GM18507 (cell line): Measurements from ENCODE around the gene POU5F1.
A peak's percentile ranks its signal among the peaks of the same experiment; 100 is the strongest.
"Not testable (repeated sequence)": the region's sequence is repeated elsewhere in the genome, so short reads cannot be mapped to it uniquely, and the experiment has no call there.

Experiments used
- DNase-seq: peaks from one replicate; pipeline ENCODE4 v3.0.0; 2011; ENCODE audit warnings: low read depth; ENCODE audit not compliant: insufficient read length; ENCODE audit errors: extremely low spot score
- FAIRE-seq: peaks from 2 replicates; lab custom pipeline; 2011; peaks lifted over from hg19 to GRCh38; lab: Jason Lieb, UNC

POU5F1 gene

GRCh38 chr6:31169858-31170599 lies 453 bp downstream of the POU5F1 start:
- FAIRE-seq, DNase-seq: not testable (repeated sequence)

- FAIRE-seq = no peak
- DNase-seq = no peak
Observed at GRCh38 chr6:31169123-31169857, 1.2 kb downstream of the POU5F1 start.

- no peak for FAIRE-seq
- DNase-seq = no peak
Observed at GRCh38 chr6:31168606-31169005, 1.9 kb downstream of the POU5F1 start.

- DNase-seq (no peak), FAIRE-seq (no peak)
Observed at GRCh38 chr6:31165986-31166385, 4.5 kb downstream of the POU5F1 start.

GRCh38 chr6:31165064-31165832 lies 5.2 kb downstream of the POU5F1 start:
- not testable (repeated sequence) for DNase-seq
- FAIRE-seq = peak; percentile 74

- not testable (repeated sequence) for DNase-seq, FAIRE-seq
Observed at GRCh38 chr6:31164475-31165063, 5.9 kb downstream of the POU5F1 start.

- FAIRE-seq = no peak
- DNase-seq = no peak
Observed at GRCh38 chr6:31163922-31164321, 6.6 kb downstream of the POU5F1 start.

GRCh38 chr6:31162463-31163165 lies 7.9 kb downstream of the POU5F1 start:
- DNase-seq (no peak), FAIRE-seq (no peak)

- no peak for DNase-seq
- FAIRE-seq = no peak
Observed at GRCh38 chr6:31161216-31162126, 9.0 kb downstream of the POU5F1 start.

GRCh38 chr6:31158863-31159855 lies 11.3 kb downstream of the POU5F1 start:
- FAIRE-seq (no peak), DNase-seq (no peak)

GRCh38 chr6:31158140-31158862 lies 12.2 kb downstream of the POU5F1 start, which contains the start of gene TCF19:
TCF19 (plus strand) TSS chr6:31158589; CDS start chr6:31159470, 881 bp downstream.
- peak; percentile 100 for DNase-seq
- peak; percentile 97 for FAIRE-seq

- no peak for DNase-seq
- FAIRE-seq = no peak
Observed at GRCh38 chr6:31157513-31158139, 12.9 kb downstream of the POU5F1 start, which contains the start of gene CCHCR1. CCHCR1 (minus strand) TSS chr6:31157802; CDS start chr6:31157600, 202 bp downstream.

- no peak for FAIRE-seq
- DNase-seq = no peak
Observed at GRCh38 chr6:31156641-31157040, 13.8 kb downstream of the POU5F1 start.

- no peak for FAIRE-seq
- DNase-seq = no peak
Observed at GRCh38 chr6:31154436-31154835, 16.0 kb downstream of the POU5F1 start.

GRCh38 chr6:31152781-31153180 lies 17.7 kb downstream of the POU5F1 start:
- FAIRE-seq (no peak), DNase-seq (no peak)
